PFSK-1 (cell line): ENCODE results near the gene SLC36A2.

Experiments
- SIN3A ChIP-seq: IDR thresholded peaks from 2 replicates; pipeline ENCODE4 v1.6.1; 2012; ENCODE audit warnings: mild to moderate bottlenecking, low read length, moderate library complexity, borderline replicate concordance; ENCODE audit not compliant: insufficient read depth
- TAF1 ChIP-seq: IDR thresholded peaks from 2 replicates; pipeline ENCODE4 v1.6.1; 2012; ENCODE audit warnings: low read length, control low read depth, borderline replicate concordance; ENCODE audit not compliant: insufficient read depth

DNA sequence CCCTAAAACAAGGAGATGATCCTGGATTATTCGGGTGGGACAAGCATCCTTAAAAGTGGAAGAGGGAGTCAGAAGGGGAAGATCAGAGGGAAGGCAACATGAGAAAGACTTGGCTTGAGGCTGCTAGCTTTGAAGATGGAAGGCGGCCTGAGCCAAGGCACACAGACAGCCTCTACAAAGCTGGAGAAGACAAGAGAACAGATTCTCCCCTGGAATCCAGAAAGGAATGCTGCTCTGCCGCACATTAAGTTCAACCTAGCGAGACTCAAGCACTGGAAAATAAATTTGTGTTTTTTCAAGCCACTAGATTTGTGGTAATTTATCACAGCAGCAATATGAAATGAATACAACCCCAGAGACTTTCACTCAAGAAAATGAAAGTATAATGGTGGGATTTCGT, 61.7 kb downstream of the SLC36A2 start:
- TF ChIP-seq TAF1 (no peak), SIN3A (no peak)
